ENCODE data around the gene PCDHGA2.

GRCh38 chr5:141369994-141370848 lies 31.7 kb downstream of the PCDHGA2 start, which contains the start of gene PCDHGB3:
- TF ChIP-seq POLR2A (IDR thresholded peaks at IDR 0.05), result no peak
- peak in 4 of 6 experiments; percentile 14 to 25 (median 16) for TF ChIP-seq CTCF (IDR thresholded peaks at IDR 0.05)
